ENCODE results near the gene PTPRZ1. TPM values are rescaled to one million over a fixed set of nuclear protein-coding genes. Genes with fewer than 3 reads are reported as not detected.

The PTPRZ1 gene
- total and polyA plus RNA-seq, 4 experiments from 2014 or later: not detected

- Mint-ChIP-seq H3K4me3 (no peak overlapping the region), H3K9me3 (peaks cover 0 to 2% (median 0%) of the 10 kb centered on the region in 8 donors), H3K27ac (no peak overlapping the region), H3K27me3 (no peaks in the 10 kb centered on the region), H3K36me3 (no peaks in the 10 kb centered on the region), H3K4me1 (peaks cover 0 to 2% (median 0%) of the 10 kb centered on the region in 4 donors)
- POLR2A ChIA-PET (ENCODE audit: partially characterized antibody): no interaction called here
- H3K4me3 ChIP-seq (ENCODE audit: low read length in 2 of 2): no peak overlapping the region
- no peaks in the 10 kb centered on the region for H3K27me3 ChIP-seq (ENCODE audit: insufficient read depth, low read length)
- H3K4me1 ChIP-seq (ENCODE audit: insufficient read depth, low read length): no peaks in the 10 kb centered on the region
- no peak for DNase-seq
- H3K36me3 ChIP-seq (ENCODE audit: insufficient read depth, low read length): no peaks in the 10 kb centered on the region
- CTCF ChIA-PET (ENCODE audit: partially characterized antibody): no interaction called here
- no peaks in the 10 kb centered on the region for H3K9me3 ChIP-seq (ENCODE audit: control insufficient read depth in 1 of 2, low read length in 2 of 2)
- intact Hi-C loops (cut with micrococcal nuclease): no loop called here
- H3K27ac ChIP-seq (ENCODE audit: low read depth, low read length): no peak overlapping the region
Observed at GRCh38 chr7:121940918-121941317, 68.0 kb downstream of the PTPRZ1 start.

GRCh38 chr7:121941830-121942229 is 68.9 kb downstream of the PTPRZ1 start:
- peaks cover 0 to 2% (median 0%) of the 10 kb centered on the region in 4 donors for H3K4me1 Mint-ChIP-seq
- no peaks in the 10 kb centered on the region for H3K27me3 ChIP-seq (ENCODE audit: insufficient read depth, low read length)

GRCh38 chr7:121945066-121945465 is 72.1 kb downstream of the PTPRZ1 start:
- no peaks in the 10 kb centered on the region for H3K27me3 Mint-ChIP-seq

More at GRCh38 chr7:121941830-121942229, 68.9 kb downstream of the PTPRZ1 start:
- Histone ChIP-seq H3K36me3 (ENCODE audit: insufficient read depth, low read length) (no peaks in the 10 kb centered on the region), H3K9me3 (ENCODE audit: control insufficient read depth in 1 of 2, low read length in 2 of 2) (no peaks in the 10 kb centered on the region), H3K4me3 (ENCODE audit: low read length in 2 of 2) (no peak overlapping the region), H3K4me1 (ENCODE audit: insufficient read depth, low read length) (no peaks in the 10 kb centered on the region), H3K27ac (ENCODE audit: low read depth, low read length) (no peak overlapping the region)
- H3K4me3 Mint-ChIP-seq: no peak overlapping the region
- H3K27ac Mint-ChIP-seq: no peak overlapping the region
- intact Hi-C loops (cut with micrococcal nuclease): no loop called here
- no peaks in the 10 kb centered on the region for H3K27me3 Mint-ChIP-seq
- no peaks in the 10 kb centered on the region for H3K36me3 Mint-ChIP-seq
- CTCF ChIA-PET (ENCODE audit: partially characterized antibody): no interaction called here
- POLR2A ChIA-PET (ENCODE audit: partially characterized antibody): no interaction called here
- H3K9me3 Mint-ChIP-seq: peaks cover 0 to 2% (median 0%) of the 10 kb centered on the region in 8 donors
- no peak for DNase-seq

GRCh38 chr7:121945480-121946236 is 72.7 kb downstream of the PTPRZ1 start:
- Histone ChIP-seq H3K27ac (ENCODE audit: low read depth, low read length) (no peak overlapping the region), H3K9me3 (ENCODE audit: control insufficient read depth in 1 of 2, low read length in 2 of 2) (no peaks in the 10 kb centered on the region), H3K4me3 (ENCODE audit: low read length in 2 of 2) (no peak overlapping the region), H3K36me3 (ENCODE audit: insufficient read depth, low read length) (no peaks in the 10 kb centered on the region), H3K27me3 (ENCODE audit: insufficient read depth, low read length) (no peaks in the 10 kb centered on the region), H3K4me1 (ENCODE audit: insufficient read depth, low read length) (no peaks in the 10 kb centered on the region)
- no peak overlapping the region for H3K27ac Mint-ChIP-seq
- H3K4me1 Mint-ChIP-seq: peaks cover 0 to 2% (median 0%) of the 10 kb centered on the region in 4 donors
- no peak for DNase-seq
- POLR2A ChIA-PET (ENCODE audit: partially characterized antibody): no interaction called here
- intact Hi-C loops (cut with micrococcal nuclease): no loop called here
- no peaks in the 10 kb centered on the region for H3K27me3 Mint-ChIP-seq
- H3K4me3 Mint-ChIP-seq: no peak overlapping the region
- peaks cover 0 to 5% (median 0%) of the 10 kb centered on the region in 8 donors for H3K9me3 Mint-ChIP-seq
- CTCF ChIA-PET (ENCODE audit: partially characterized antibody): no interaction called here
- H3K36me3 Mint-ChIP-seq: no peaks in the 10 kb centered on the region

More at GRCh38 chr7:121945066-121945465, 72.1 kb downstream of the PTPRZ1 start:
- Histone ChIP-seq H3K4me3 (ENCODE audit: low read length in 2 of 2) (no peak overlapping the region), H3K4me1 (ENCODE audit: insufficient read depth, low read length) (no peaks in the 10 kb centered on the region), H3K27ac (ENCODE audit: low read depth, low read length) (no peak overlapping the region), H3K27me3 (ENCODE audit: insufficient read depth, low read length) (no peaks in the 10 kb centered on the region), H3K9me3 (ENCODE audit: control insufficient read depth in 1 of 2, low read length in 2 of 2) (no peaks in the 10 kb centered on the region), H3K36me3 (ENCODE audit: insufficient read depth, low read length) (no peaks in the 10 kb centered on the region)
- no peak for DNase-seq
- Mint-ChIP-seq H3K36me3 (no peaks in the 10 kb centered on the region), H3K4me3 (no peak overlapping the region), H3K4me1 (peaks cover 0 to 2% (median 0%) of the 10 kb centered on the region in 4 donors), H3K27ac (no peak overlapping the region), H3K9me3 (peaks cover 0 to 2% (median 0%) of the 10 kb centered on the region in 8 donors)
- POLR2A ChIA-PET (ENCODE audit: partially characterized antibody): no interaction called here
- CTCF ChIA-PET (ENCODE audit: partially characterized antibody): no interaction called here
- intact Hi-C loops (cut with micrococcal nuclease): no loop called here

GRCh38 chr7:121953164-121953563 is 80.2 kb downstream of the PTPRZ1 start:
- no peak for DNase-seq
- CTCF ChIA-PET (ENCODE audit: partially characterized antibody): no interaction called here
- Mint-ChIP-seq H3K27ac (no peak overlapping the region), H3K4me3 (no peak overlapping the region), H3K9me3 (peaks cover 0 to 8% (median 0%) of the 10 kb centered on the region in 8 donors), H3K36me3 (no peaks in the 10 kb centered on the region), H3K4me1 (no peaks in the 10 kb centered on the region), H3K27me3 (no peaks in the 10 kb centered on the region)
- Histone ChIP-seq H3K9me3 (ENCODE audit: control insufficient read depth in 1 of 2, low read length in 2 of 2) (no peaks in the 10 kb centered on the region), H3K27ac (ENCODE audit: low read depth, low read length) (no peak overlapping the region), H3K36me3 (ENCODE audit: insufficient read depth, low read length) (no peaks in the 10 kb centered on the region), H3K4me1 (ENCODE audit: insufficient read depth, low read length) (no peaks in the 10 kb centered on the region), H3K4me3 (ENCODE audit: low read length in 2 of 2) (no peak overlapping the region), H3K27me3 (ENCODE audit: insufficient read depth, low read length) (no peaks in the 10 kb centered on the region)
- POLR2A ChIA-PET (ENCODE audit: partially characterized antibody): no interaction called here
- intact Hi-C loops (cut with micrococcal nuclease): no loop called here

GRCh38 chr7:121953601-121954000 is 80.6 kb downstream of the PTPRZ1 start:
- no peaks in the 10 kb centered on the region for H3K4me1 Mint-ChIP-seq

GRCh38 chr7:121954803-121955202 is 81.8 kb downstream of the PTPRZ1 start:
- ChIA-PET POLR2A (ENCODE audit: partially characterized antibody) (no interaction called here), CTCF (ENCODE audit: partially characterized antibody) (no interaction called here)
- Histone ChIP-seq H3K4me1 (ENCODE audit: insufficient read depth, low read length) (no peaks in the 10 kb centered on the region), H3K36me3 (ENCODE audit: insufficient read depth, low read length) (no peaks in the 10 kb centered on the region), H3K27me3 (ENCODE audit: insufficient read depth, low read length) (no peaks in the 10 kb centered on the region), H3K9me3 (ENCODE audit: control insufficient read depth in 1 of 2, low read length in 2 of 2) (no peaks in the 10 kb centered on the region), H3K27ac (ENCODE audit: low read depth, low read length) (no peak overlapping the region), H3K4me3 (ENCODE audit: low read length in 2 of 2) (no peak overlapping the region)
- Mint-ChIP-seq H3K27ac (no peak overlapping the region), H3K27me3 (no peaks in the 10 kb centered on the region), H3K4me1 (no peaks in the 10 kb centered on the region), H3K4me3 (no peak overlapping the region), H3K9me3 (peaks cover 0 to 8% (median 0%) of the 10 kb centered on the region in 8 donors), H3K36me3 (no peaks in the 10 kb centered on the region)
- intact Hi-C loops (cut with micrococcal nuclease): no loop called here
- no peak for DNase-seq

More at GRCh38 chr7:121953601-121954000, 80.6 kb downstream of the PTPRZ1 start:
- ChIA-PET POLR2A (ENCODE audit: partially characterized antibody) (no interaction called here), CTCF (ENCODE audit: partially characterized antibody) (no interaction called here)
- H3K36me3 ChIP-seq (ENCODE audit: insufficient read depth, low read length): no peaks in the 10 kb centered on the region
- H3K27me3 Mint-ChIP-seq: no peaks in the 10 kb centered on the region
- no peaks in the 10 kb centered on the region for H3K4me1 ChIP-seq (ENCODE audit: insufficient read depth, low read length)
- H3K36me3 Mint-ChIP-seq: no peaks in the 10 kb centered on the region
- no peaks in the 10 kb centered on the region for H3K9me3 ChIP-seq (ENCODE audit: control insufficient read depth in 1 of 2, low read length in 2 of 2)
- no peak overlapping the region for H3K27ac Mint-ChIP-seq
- H3K27ac ChIP-seq (ENCODE audit: low read depth, low read length): no peak overlapping the region
- DNase-seq: no peak
- H3K4me3 Mint-ChIP-seq: no peak overlapping the region
- H3K27me3 ChIP-seq (ENCODE audit: insufficient read depth, low read length): no peaks in the 10 kb centered on the region
- intact Hi-C loops (cut with micrococcal nuclease): no loop called here
- H3K4me3 ChIP-seq (ENCODE audit: low read length in 2 of 2): no peak overlapping the region
- H3K9me3 Mint-ChIP-seq: peaks cover 0 to 8% (median 0%) of the 10 kb centered on the region in 8 donors
